Testis (tissue), 3 donors: ENCODE data around the gene SCNN1B. TPM values are rescaled to one million over a fixed set of nuclear protein-coding genes. Genes with fewer than 3 reads are reported as not detected.
"Not testable (repeated sequence)": the region's sequence is repeated elsewhere in the genome, so short reads cannot be mapped to it uniquely, and the experiment has no call there.

ENCODE experiments used
- DNase-seq: peaks from one replicate; pipeline ENCODE4 v3.0.0-alpha.2; 2019
- H3K27ac ChIP-seq, 2 donors: fragments of 200-600 bp; sonication (generic); one replicate each; pipeline ENCODE4 v1.5.1; 2019
- H3K27me3 ChIP-seq: fragments of 200-600 bp; sonication (generic); one replicate; pipeline ENCODE4 v1.5.1; 2019
- H3K36me3 ChIP-seq: fragments of 200-600 bp; sonication (generic); one replicate; pipeline ENCODE4 v1.5.1; 2017; ENCODE audit warnings: low read depth; ENCODE audit errors: missing control alignments
- H3K4me1 ChIP-seq: fragments of 200-600 bp; sonication (generic); one replicate; pipeline ENCODE4 v1.5.1; 2019
- H3K4me3 ChIP-seq, 2 donors: fragments of 200-600 bp; sonication (generic); one replicate each; pipeline ENCODE4 v1.5.1; 2017 to 2019
- H3K9me3 ChIP-seq: fragments of 200-600 bp; sonication (generic); one replicate; pipeline ENCODE4 v1.5.1; 2017
- CTCF ChIP-seq, 3 experiments: fragments of 450-650 bp in 2 of 3; fragments of 200-600 bp in 1 of 3; sonication (generic) in 1 of 3; IDR thresholded peaks; one replicate each; pipeline ENCODE4 v1.5.1; 2016 to 2019; ENCODE audit warnings: antibody characterized with exemption in 3 of 3, mild to moderate bottlenecking in 2 of 3, moderate library complexity in 1 of 3
- POLR2A ChIP-seq: fragments of 450-650 bp; IDR thresholded peaks from one replicate; pipeline ENCODE4 v1.6.1; 2017; ENCODE audit warnings: antibody characterized with exemption, mild to moderate bottlenecking, moderate library complexity
- WGBS, 2 donors: methylation state at CpG; one replicate each; pipeline ENCODE4 v1.1.5; 2018; 5-methylcytosine and 5-hydroxymethylcytosine counted together
- intact Hi-C: fragments of 100-400 bp; cut with DNase I; formaldehyde crosslinking; loops from one replicate; pipeline ENCODE4 v1.15.1; 2023; ENCODE audit warnings: low total_unique reads
- polyA plus RNA-seq: library from polyadenylated mRNA; stranded (reverse); fragments of 350-450 nt; fragmentation: Illumina TruSeq; extraction: RNeasy Lipid Tissue Mini Kit (QIAGEN cat#74804); gene quantifications from one replicate; pipeline ENCODE4 v1.2.3, GENCODE V29; 2014; ENCODE audit warnings: low read depth, low replicate concordance; ENCODE audit not compliant: insufficient read depth
- total RNA-seq, 2 donors: library from RNA; depleted of rRNA; stranded (reverse); fragments of >200 nt; gene quantifications; one replicate each; pipeline ENCODE4 v1.2.3, GENCODE V29; 2016

SCNN1B gene
- total and polyA plus RNA-seq, 3 donors from 2014 or later, result 0.31 to 1.1 (median 0.55) TPM

- no peaks in the 10 kb centered on the region for H3K36me3 ChIP-seq
- TF ChIP-seq CTCF (IDR thresholded peaks at IDR 0.05), result no peak
- H3K4me3 ChIP-seq, result no peak overlapping the region
- no peaks in the 10 kb centered on the region for H3K9me3 ChIP-seq
- H3K4me1 ChIP-seq, result no peaks in the 10 kb centered on the region
- intact Hi-C loops, result no loop called here
- H3K27me3 ChIP-seq, result no peaks in the 10 kb centered on the region
- no peak overlapping the region for H3K27ac ChIP-seq
- WGBS, 2 donors, result 82 to 83% methylated on average over 4 of the region's 4 CpGs
- no peak for DNase-seq
These were observed 92.2 kb downstream of the SCNN1B start for GRCh38 chr16:23394141-23394831.

- Histone ChIP-seq H3K9me3 (no peaks in the 10 kb centered on the region), H3K4me3 (no peak overlapping the region), H3K27ac (no peak overlapping the region), H3K27me3 (no peaks in the 10 kb centered on the region), H3K36me3 (no peaks in the 10 kb centered on the region), H3K4me1 (no peaks in the 10 kb centered on the region)
- WGBS, 2 donors, result 91 to 98% methylated on average over 6 of the region's 6 CpGs
- intact Hi-C loops, result no loop called here
- DNase-seq, result no peak
- TF ChIP-seq CTCF (IDR thresholded peaks at IDR 0.05) (no peak), POLR2A (no peak)
These were observed 93.6 kb downstream of the SCNN1B start for GRCh38 chr16:23395732-23396131.

- H3K4me1 ChIP-seq, result no peaks in the 10 kb centered on the region
- WGBS, 2 donors, result 95 to 97% methylated on average over 2 of the region's 2 CpGs
These were observed 95.4 kb downstream of the SCNN1B start for GRCh38 chr16:23397464-23397863.

GRCh38 chr16:23398987-23399805, 97.1 kb downstream of the SCNN1B start:
- TF ChIP-seq POLR2A (no peak), CTCF (IDR thresholded peaks at IDR 0.05) (no peak)
- no peaks in the 10 kb centered on the region for H3K9me3 ChIP-seq
- 74 to 76% methylated on average over 16 to 17 of the region's 17 CpGs for WGBS, 2 donors
- H3K4me1 ChIP-seq, result no peaks in the 10 kb centered on the region
- no peaks in the 10 kb centered on the region for H3K27me3 ChIP-seq
- intact Hi-C loops, result no loop called here
- DNase-seq, result no peak
- no peak overlapping the region for H3K27ac ChIP-seq
- H3K36me3 ChIP-seq, result no peaks in the 10 kb centered on the region
- no peak overlapping the region for H3K4me3 ChIP-seq

More at GRCh38 chr16:23397464-23397863, 95.4 kb downstream of the SCNN1B start:
- intact Hi-C loops, result no loop called here
- TF ChIP-seq CTCF (IDR thresholded peaks at IDR 0.05), result no peak
- TF ChIP-seq POLR2A, result no peak
- H3K4me3 ChIP-seq, result no peak overlapping the region
- H3K27ac ChIP-seq, result no peak overlapping the region
- H3K9me3 ChIP-seq, result no peaks in the 10 kb centered on the region
- no peaks in the 10 kb centered on the region for H3K36me3 ChIP-seq
- no peaks in the 10 kb centered on the region for H3K27me3 ChIP-seq
- no peak for DNase-seq

GRCh38 chr16:23400447-23400846, 98.3 kb downstream of the SCNN1B start:
- WGBS, 2 donors, result 88 to 93% methylated on average over 7 of the region's 7 CpGs
- H3K36me3 ChIP-seq, H3K4me1 ChIP-seq, H3K4me3 ChIP-seq, H3K9me3 ChIP-seq, H3K27me3 ChIP-seq, H3K27ac ChIP-seq, DNase-seq, intact Hi-C loops: not testable (repeated sequence)
